OCI-LY1 (cell line): ENCODE data around the gene TMEM181.

Experiments
- H2AFZ ChIP-seq: fragments of 200-600 bp; sonication (generic), shearing (Covaris generic); 2 replicates; pipeline ENCODE4 v1.6.0; 2014; ENCODE audit warnings: antibody characterized with exemption, mild to moderate bottlenecking, low read length
- H3F3A ChIP-seq: fragments of 200-600 bp; sonication (generic), shearing (Covaris generic); 2 replicates; pipeline ENCODE4 v1.6.0; 2014; ENCODE audit warnings: mild to moderate bottlenecking, antibody characterized with exemption, low read length, moderate library complexity; ENCODE audit not compliant: insufficient read depth
- H3K27ac ChIP-seq: fragments of 200-600 bp; sonication (generic); 2 replicates; pipeline ENCODE4 v1.5.1; 2014; ENCODE audit warnings: low read length, mixed run types, mild to moderate bottlenecking, low read depth; ENCODE audit not compliant: poor library complexity, severe bottlenecking
- H3K27me3 ChIP-seq: fragments of 200-600 bp; sonication (generic); 2 replicates; pipeline ENCODE4 v1.6.0; 2014; ENCODE audit warnings: antibody characterized with exemption, mild to moderate bottlenecking, low read length, moderate library complexity; ENCODE audit not compliant: insufficient read depth
- H3K36me3 ChIP-seq: fragments of 200-600 bp; sonication (generic); 2 replicates; pipeline ENCODE4 v1.6.1; 2014; ENCODE audit warnings: mild to moderate bottlenecking, antibody characterized with exemption, low read length, moderate library complexity, mixed read lengths; ENCODE audit not compliant: insufficient read depth
- H3K4me1 ChIP-seq: fragments of 200-600 bp; sonication (generic); 2 replicates; pipeline ENCODE4 v1.5.1; 2014; ENCODE audit warnings: mild to moderate bottlenecking, low read length, moderate library complexity; ENCODE audit not compliant: insufficient read depth, severe bottlenecking
- H3K4me2 ChIP-seq: fragments of 200-600 bp; sonication (generic), shearing (Covaris generic); 2 replicates; pipeline ENCODE4 v1.6.1; 2014; ENCODE audit warnings: low read length
- H3K4me3 ChIP-seq: fragments of 200-600 bp; sonication (generic); 2 replicates; pipeline ENCODE4 v1.5.1; 2014; ENCODE audit warnings: low read length, low read depth, mild to moderate bottlenecking, mixed read lengths; ENCODE audit not compliant: poor library complexity, severe bottlenecking
- H3K79me2 ChIP-seq: fragments of 200-600 bp; shearing (Covaris generic); 2 replicates; pipeline ENCODE4 v1.6.1; 2016; ENCODE audit warnings: mixed run types, low read length, mixed read lengths; ENCODE audit not compliant: insufficient read depth
- H3K9ac ChIP-seq: fragments of 200-600 bp; sonication (generic), shearing (Covaris generic); 2 replicates; pipeline ENCODE4 v1.6.1; 2014; ENCODE audit warnings: mild to moderate bottlenecking, low read length, mixed read lengths
- H3K9me2 ChIP-seq: fragments of 200-600 bp; sonication (generic), shearing (Covaris generic); 2 replicates; pipeline ENCODE4 v1.6.1; 2014; ENCODE audit warnings: low read depth, mild to moderate bottlenecking, low read length, mixed read lengths
- H3K9me3 ChIP-seq: fragments of 200-600 bp; shearing (Covaris generic); 2 replicates; pipeline ENCODE4 v1.6.1; 2014; ENCODE audit warnings: low read length, mixed read lengths
- H4K20me1 ChIP-seq: fragments of 200-600 bp; sonication (generic), shearing (Covaris generic); 2 replicates; pipeline ENCODE4 v1.6.0; 2016; ENCODE audit warnings: mild to moderate bottlenecking, low read length; ENCODE audit not compliant: insufficient read depth
- CTCF ChIP-seq: fragments of 200-600 bp; sonication (generic), shearing (Covaris generic); IDR thresholded peaks from 2 replicates; pipeline ENCODE4 v1.5.1; 2017; ENCODE audit warnings: mild to moderate bottlenecking, antibody characterized with exemption, low read length, moderate library complexity, mixed read lengths
- EZH2 ChIP-seq: fragments of 200-600 bp; sonication (generic), shearing (Covaris generic); IDR thresholded peaks from 2 replicates; pipeline ENCODE4 v1.8.0; 2017; ENCODE audit warnings: borderline replicate concordance, mixed run types, mild to moderate bottlenecking, antibody characterized with exemption, low read length, moderate library complexity, mixed read lengths

The TMEM181 gene

GRCh38 chr6:158645064-158646022 lies 85.5 kb downstream of the TMEM181 start:
- peaks cover 10% of the 10 kb centered on the region; the same call in 1 of the 2 replicates for H3K79me2 ChIP-seq
- no peaks in the 10 kb centered on the region for H4K20me1 ChIP-seq
- peak overlapping the region; percentile 84 for H2AFZ ChIP-seq
- no peak for TF ChIP-seq EZH2
- no peak for TF ChIP-seq CTCF
- H3K4me3 ChIP-seq = peak overlapping the region; percentile 96
- peak overlapping the region; percentile 92 for H3K9ac ChIP-seq
- H3K9me3 ChIP-seq = no peaks in the 10 kb centered on the region
- no peaks in the 10 kb centered on the region for H3K36me3 ChIP-seq
- no peaks in the 10 kb centered on the region for H3K9me2 ChIP-seq
- no peaks in the 10 kb centered on the region for H3F3A ChIP-seq
- peaks cover 33% of the 10 kb centered on the region for H3K4me1 ChIP-seq
- H3K27me3 ChIP-seq = no peaks in the 10 kb centered on the region
- H3K4me2 ChIP-seq = peak overlapping the region; percentile 97
- no peak overlapping the region for H3K27ac ChIP-seq

GRCh38 chr6:158646023-158646910 lies 86.4 kb downstream of the TMEM181 start:
- Histone ChIP-seq H3K27me3 (no peaks in the 10 kb centered on the region), H3K27ac (no peak overlapping the region), H3K9me3 (no peaks in the 10 kb centered on the region), H3K4me1 (peaks cover 34% of the 10 kb centered on the region), H3K4me2 (no peak overlapping the region), H3F3A (no peaks in the 10 kb centered on the region), H3K9ac (no peak overlapping the region), H3K36me3 (no peaks in the 10 kb centered on the region), H3K9me2 (no peaks in the 10 kb centered on the region), H3K79me2 (peaks cover 10% of the 10 kb centered on the region; the same call in 1 of the 2 replicates), H3K4me3 (no peak overlapping the region), H4K20me1 (no peaks in the 10 kb centered on the region), H2AFZ (no peak overlapping the region)
- no peak for TF ChIP-seq EZH2
- TF ChIP-seq CTCF = no peak

GRCh38 chr6:158647501-158647900 lies 87.6 kb downstream of the TMEM181 start:
- Histone ChIP-seq H2AFZ (no peak overlapping the region), H3K9me3 (no peaks in the 10 kb centered on the region), H3K79me2 (peaks cover 9% of the 10 kb centered on the region; the same call in 1 of the 2 replicates), H3F3A (no peaks in the 10 kb centered on the region), H3K27me3 (no peaks in the 10 kb centered on the region), H3K9ac (no peak overlapping the region), H3K9me2 (no peaks in the 10 kb centered on the region), H3K4me3 (no peak overlapping the region), H3K4me2 (no peak overlapping the region), H3K27ac (no peak overlapping the region), H3K4me1 (peaks cover 33% of the 10 kb centered on the region), H3K36me3 (no peaks in the 10 kb centered on the region), H4K20me1 (no peaks in the 10 kb centered on the region)
- TF ChIP-seq CTCF (no peak), EZH2 (no peak)
